IMR-90 (cell line): ENCODE measurements around the gene SEC16A. TPM values are rescaled to one million over a fixed set of nuclear protein-coding genes. Genes with fewer than 3 reads are reported as not detected.

Experiments
- ATAC-seq: fragments of 200-7000 bp; cut with Tn5 transposase; 2 replicates; pipeline ENCODE4 v1.9.1; 2020; ENCODE audit warnings: low read depth, mild to moderate bottlenecking, moderate library complexity
- BruUV-seq: library from RNA; stranded (reverse); fragments of 400-500 nt; replicated peaks from 2 replicates; lab custom pipeline; 2021; lab: Mats Ljungman, UMichigan
- CTCF ChIA-PET: fragments of 300-600 bp; formaldehyde crosslinking; extraction: SDS; loops from one replicate; lab custom pipeline; 2021; ENCODE audit warnings: antibody characterized with exemption; lab: Yijun Ruan, JAX
- POLR2A ChIA-PET: fragments of 300-600 bp; sonication (Branson Sonifier 250); formaldehyde crosslinking; loops from one replicate; lab custom pipeline; 2022; ENCODE audit warnings: antibody characterized with exemption; ENCODE audit not compliant: unreplicated experiment; lab: Charles Lee
- DNase-seq: peaks from one replicate; pipeline ENCODE4 v3.0.0; 2013
- H2AFZ ChIP-seq: replicated peaks from 2 replicates; pipeline ENCODE3; 2013; ENCODE audit warnings: low read length, mild to moderate bottlenecking; ENCODE audit not compliant: poor library complexity
- H2AK5ac ChIP-seq: 2 replicates; pipeline ENCODE4 v1.6.1; 2013; ENCODE audit warnings: low read depth, low read length, inconsistent platforms
- H2AK9ac ChIP-seq: replicated peaks from 2 replicates; pipeline ENCODE3; 2013; ENCODE audit warnings: mild to moderate bottlenecking, low read depth, low read length, moderate library complexity; ENCODE audit not compliant: poor library complexity
- H2BK120ac ChIP-seq: 2 replicates; pipeline ENCODE4 v1.6.1; 2013; ENCODE audit warnings: low read depth, low read length, inconsistent platforms
- H2BK15ac ChIP-seq: 3 replicates; pipeline ENCODE4 v1.6.1; 2013; ENCODE audit warnings: low read depth, low read length, inconsistent platforms
- H2BK20ac ChIP-seq: 2 replicates; pipeline ENCODE4 v1.6.1; 2013; ENCODE audit warnings: low read depth, mild to moderate bottlenecking, inconsistent platforms, low read length, moderate library complexity
- H2BK5ac ChIP-seq: 2 replicates; pipeline ENCODE4 v1.6.1; 2013; ENCODE audit warnings: mild to moderate bottlenecking, low read depth, low read length, inconsistent platforms; ENCODE audit not compliant: poor library complexity, severe bottlenecking
- H3K14ac ChIP-seq: replicated peaks from 2 replicates; pipeline ENCODE4 v1.6.1; 2013; ENCODE audit warnings: low read depth, low read length, inconsistent platforms
- H3K18ac ChIP-seq: 2 replicates; pipeline ENCODE4 v1.6.1; 2013; ENCODE audit warnings: low read depth, low read length, control low read depth
- H3K23ac ChIP-seq: 2 replicates; pipeline ENCODE4 v1.6.1; 2013; ENCODE audit warnings: low read depth, low read length, inconsistent platforms
- H3K27ac ChIP-seq: 2 replicates; pipeline ENCODE4 v1.5.1; 2013; ENCODE audit warnings: mild to moderate bottlenecking, control low read depth, low read length; ENCODE audit not compliant: insufficient read depth
- H3K27me3 ChIP-seq: 2 replicates; pipeline ENCODE4 v1.6.1; 2013; ENCODE audit warnings: low read length; ENCODE audit not compliant: control insufficient read depth, insufficient read depth
- H3K36me3 ChIP-seq: 2 replicates; pipeline ENCODE4 v1.6.1; 2013; ENCODE audit warnings: low read length, mixed read lengths; ENCODE audit not compliant: control insufficient read depth, insufficient read depth
- H3K4ac ChIP-seq: 2 replicates; pipeline ENCODE4 v1.6.1; 2013; ENCODE audit warnings: low read depth, low read length, inconsistent platforms
- H3K4me1 ChIP-seq: 2 replicates; pipeline ENCODE4 v1.6.1; 2013; ENCODE audit warnings: low read length, mixed read lengths; ENCODE audit not compliant: control insufficient read depth, insufficient read depth
- H3K4me2 ChIP-seq: 2 replicates; pipeline ENCODE4 v1.6.1; 2013; ENCODE audit warnings: low read depth, mild to moderate bottlenecking, control low read depth, low read length, moderate library complexity
- H3K4me3 ChIP-seq: 2 replicates; pipeline ENCODE4 v1.5.1; 2013; ENCODE audit warnings: low read depth, mild to moderate bottlenecking, control low read depth, low read length, moderate library complexity; ENCODE audit not compliant: insufficient read depth
- H3K56ac ChIP-seq: 2 replicates; pipeline ENCODE4 v1.6.1; 2013; ENCODE audit warnings: low read length, inconsistent platforms; ENCODE audit not compliant: insufficient read depth; ENCODE audit errors: extremely low read depth
- H3K79me1 ChIP-seq, 2 experiments: 2 replicates each; pipeline ENCODE4 v1.6.1; 2013; ENCODE audit warnings: low read length in 2 of 2, inconsistent platforms in 1 of 2, low read depth in 1 of 2
- H3K9ac ChIP-seq: 2 replicates; pipeline ENCODE4 v1.6.1; 2013; ENCODE audit warnings: low read depth, low read length, control low read depth
- H3K9me1 ChIP-seq: 2 replicates; pipeline ENCODE4 v1.6.1; 2013; ENCODE audit warnings: low read length, inconsistent platforms; ENCODE audit not compliant: insufficient read depth
- H3K9me3 ChIP-seq: 2 replicates; pipeline ENCODE4 v1.6.1; 2013; ENCODE audit warnings: low read length; ENCODE audit not compliant: control insufficient read depth, insufficient read depth
- H4K20me1 ChIP-seq: 2 replicates; pipeline ENCODE4 v1.6.1; 2013; ENCODE audit warnings: low read length, inconsistent platforms; ENCODE audit not compliant: insufficient read depth
- H4K5ac ChIP-seq: 2 replicates; pipeline ENCODE4 v1.6.1; 2013; ENCODE audit warnings: mild to moderate bottlenecking, low read depth, low read length, control low read depth
- H4K8ac ChIP-seq, 2 experiments: 2 replicates each; pipeline ENCODE4 v1.6.1; 2013; ENCODE audit warnings: low read depth in 2 of 2, low read length in 2 of 2, control low read depth in 1 of 2, inconsistent platforms in 1 of 2
- H4K91ac ChIP-seq: 2 replicates; pipeline ENCODE4 v1.6.1; 2013; ENCODE audit warnings: low read depth, low read length, inconsistent platforms; ENCODE audit not compliant: insufficient read depth
- BHLHE40 ChIP-seq: fragments of 150-350 bp; IDR thresholded peaks from 2 replicates; pipeline ENCODE4 v1.6.1; 2016; ENCODE audit warnings: mild to moderate bottlenecking, low read depth, low read length
- ELK1 ChIP-seq: fragments of 150-350 bp; IDR thresholded peaks from 2 replicates; pipeline ENCODE4 v1.6.1; 2016; ENCODE audit warnings: low read depth, mild to moderate bottlenecking, low read length, moderate library complexity, borderline replicate concordance
- FOS ChIP-seq: fragments of 150-350 bp; IDR thresholded peaks from 2 replicates; pipeline ENCODE4 v1.6.1; 2016; ENCODE audit warnings: low read depth, low read length
- POLR2A ChIP-seq: IDR thresholded peaks from 2 replicates; pipeline ENCODE4 v1.6.1; 2012; ENCODE audit warnings: mild to moderate bottlenecking, low read depth, low read length
- WGBS, 2 experiments: methylation state at CpG; one replicate each; pipeline versions ENCODE4 v1.1.5 to v1.1.7; 2013; ENCODE audit warnings: missing lambda C conversion rate in 2 of 2; ENCODE audit not compliant: insufficient read length in 1 of 2; ENCODE audit errors: extremely low coverage in 2 of 2; 5-methylcytosine and 5-hydroxymethylcytosine counted together
- dilution Hi-C: fragments of 300-500 bp; cut with HindIII; formaldehyde crosslinking; loops from one replicate; pipeline ENCODE4 v1.14.3; 2018; ENCODE audit warnings: low sequenced_read_pairs; ENCODE audit not compliant: unreplicated experiment
- in situ Hi-C: fragments of 300-500 bp; cut with MboI; formaldehyde crosslinking; loops from 3 replicates; pipeline ENCODE4 v1.14.3; 2019; ENCODE audit warnings: low sequenced_read_pairs, inconsistent platforms, mixed read lengths
- intact Hi-C: fragments of 100-400 bp; cut with micrococcal nuclease; formaldehyde crosslinking; loops from 2 replicates; pipeline ENCODE4 v1.10.0; 2022
- polyA plus RNA-seq, 3 experiments: library from polyadenylated mRNA; depleted of rRNA; stranded (reverse); fragments of >200 nt; gene quantifications; 2 replicates each; pipeline ENCODE4 v1.2.3, GENCODE V29; 2012; ENCODE audit warnings: low replicate concordance in 1 of 3
- total RNA-seq: library from RNA; depleted of rRNA; stranded (reverse); fragments of >200 nt; gene quantifications from 2 replicates; pipeline ENCODE4 v1.2.3, GENCODE V29; 2012

SEC16A gene
- total and polyA plus RNA-seq, 2 of the 4 experiments (the other 2 are of a cell fraction): 12.2 to 48.1 TPM

- Histone ChIP-seq H2BK20ac (no peak overlapping the region), H3K4me3 (no peak overlapping the region), H4K8ac (no peak overlapping the region), H4K91ac (no peak overlapping the region), H3K27me3 (no peaks in the 10 kb centered on the region), H2BK15ac (no peak overlapping the region), H2AK9ac (no peak overlapping the region), H2BK5ac (no peak overlapping the region), H4K20me1 (peaks cover 17% of the 10 kb centered on the region), H2AK5ac (no peak overlapping the region), H2BK120ac (no peak overlapping the region), H3K4me1 (no peaks in the 10 kb centered on the region), H3K9ac (no peak overlapping the region), H3K79me1 (peaks cover 0 to 16% of the 10 kb centered on the region in 2 experiments; a peak in 3 of 4 replicates), H3K56ac (no peak overlapping the region), H2AFZ (no peak overlapping the region), H3K27ac (no peak overlapping the region), H3K18ac (no peak overlapping the region), H3K9me3 (no peaks in the 10 kb centered on the region), H3K23ac (no peak overlapping the region), H3K4me2 (no peak overlapping the region), H3K4ac (no peak overlapping the region), H3K9me1 (no peaks in the 10 kb centered on the region), H3K36me3 (peaks cover 46% of the 10 kb centered on the region), H3K14ac (no peak overlapping the region), H4K5ac (no peak overlapping the region)
- dilution Hi-C loops: no loop called here
- in situ Hi-C loops: no loop called here
- ATAC-seq (no peak), DNase-seq (no peak)
- TF ChIP-seq FOS (no peak), BHLHE40 (no peak), POLR2A (no peak), ELK1 (no peak)
- intact Hi-C loops: no loop called here
- ChIA-PET CTCF (no interaction called here), POLR2A (no interaction called here)
- WGBS, 2 experiments: 86% methylated on average over 13 of the region's 21 CpGs; no CpG with 5 or more reads in 1 of the 2 experiments
- BruUV-seq: no TSS peak
Observed at GRCh38 chr9:136429075-136429628, 53.7 kb downstream of the SEC16A start.
